HuH-7.5 (cell line): ENCODE data around the gene ADARB1.

Experiments used
- DNase-seq: peaks from one replicate; pipeline ENCODE4 v3.0.0; 2011; ENCODE audit warnings: low spot score

Gene ADARB1

DNA sequence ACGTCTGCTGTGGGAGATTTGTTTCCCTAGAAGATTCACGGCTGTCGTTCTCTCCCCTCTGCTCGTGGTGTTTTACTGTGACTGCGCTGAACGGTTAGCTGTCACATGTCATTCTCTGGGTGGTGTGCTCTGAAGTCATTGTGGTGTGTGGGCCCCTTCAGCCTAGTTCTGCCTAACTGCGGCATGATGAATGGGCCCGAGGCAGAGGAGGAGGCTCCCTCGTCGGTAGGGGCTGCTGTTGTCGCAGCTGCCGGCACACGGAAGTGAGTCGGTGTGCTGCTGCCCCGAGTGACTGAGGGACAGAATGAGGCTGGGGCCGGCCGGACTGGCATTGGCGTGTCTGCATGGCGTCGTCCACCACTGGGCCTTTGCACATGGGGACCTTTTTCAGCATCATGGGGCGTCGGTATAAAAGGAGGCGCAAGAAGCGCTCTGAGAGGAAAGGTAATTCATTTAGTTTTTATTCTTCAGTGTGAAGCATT lies 77.9 kb downstream of the ADARB1 start:
- DNase-seq = no peak

DNA sequence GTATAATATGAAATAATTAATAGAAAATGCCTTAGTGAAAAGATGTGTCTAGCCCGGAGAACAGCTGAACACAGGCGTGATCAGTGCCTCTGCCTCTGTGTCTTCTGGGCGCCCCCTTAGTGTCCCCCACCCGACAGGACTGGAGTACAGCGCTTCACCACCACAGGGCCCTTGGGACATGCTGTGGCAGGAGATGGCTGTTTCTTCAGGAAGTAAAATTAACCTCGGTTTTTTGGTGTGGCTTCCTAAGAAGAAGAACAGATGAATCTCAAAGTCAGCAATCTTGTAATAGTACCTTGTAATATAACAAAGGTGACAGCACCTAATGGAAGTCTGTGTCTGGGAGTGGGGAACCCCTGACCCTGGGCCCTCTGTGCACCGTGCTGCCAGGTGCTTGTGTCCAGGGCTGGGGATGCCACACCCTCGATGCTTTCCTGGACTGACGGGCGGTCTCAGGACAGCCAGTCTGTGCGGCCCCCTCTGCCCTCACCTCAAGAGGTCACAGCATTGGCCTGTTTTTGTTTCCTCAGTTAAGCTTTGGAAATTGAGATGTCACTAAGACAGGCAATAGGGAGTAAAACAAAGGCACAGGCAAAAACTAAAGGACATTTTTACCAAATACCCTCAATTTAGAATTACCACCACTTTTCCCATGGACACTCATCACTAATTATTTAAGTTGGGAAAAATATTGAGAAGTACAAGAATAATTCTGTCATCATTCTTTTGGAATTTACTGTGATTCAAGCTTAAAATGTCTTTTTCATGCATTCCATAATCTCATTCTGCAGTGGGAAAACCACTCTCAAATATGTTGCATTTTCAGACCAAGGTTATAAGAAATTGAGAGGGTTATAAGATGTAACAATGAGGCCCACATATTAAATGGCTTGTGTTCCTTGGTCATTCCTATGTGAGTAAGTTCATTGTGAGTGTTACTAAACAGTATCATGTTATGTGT lies 79.3 kb downstream of the ADARB1 start:
- no peak for DNase-seq

DNA sequence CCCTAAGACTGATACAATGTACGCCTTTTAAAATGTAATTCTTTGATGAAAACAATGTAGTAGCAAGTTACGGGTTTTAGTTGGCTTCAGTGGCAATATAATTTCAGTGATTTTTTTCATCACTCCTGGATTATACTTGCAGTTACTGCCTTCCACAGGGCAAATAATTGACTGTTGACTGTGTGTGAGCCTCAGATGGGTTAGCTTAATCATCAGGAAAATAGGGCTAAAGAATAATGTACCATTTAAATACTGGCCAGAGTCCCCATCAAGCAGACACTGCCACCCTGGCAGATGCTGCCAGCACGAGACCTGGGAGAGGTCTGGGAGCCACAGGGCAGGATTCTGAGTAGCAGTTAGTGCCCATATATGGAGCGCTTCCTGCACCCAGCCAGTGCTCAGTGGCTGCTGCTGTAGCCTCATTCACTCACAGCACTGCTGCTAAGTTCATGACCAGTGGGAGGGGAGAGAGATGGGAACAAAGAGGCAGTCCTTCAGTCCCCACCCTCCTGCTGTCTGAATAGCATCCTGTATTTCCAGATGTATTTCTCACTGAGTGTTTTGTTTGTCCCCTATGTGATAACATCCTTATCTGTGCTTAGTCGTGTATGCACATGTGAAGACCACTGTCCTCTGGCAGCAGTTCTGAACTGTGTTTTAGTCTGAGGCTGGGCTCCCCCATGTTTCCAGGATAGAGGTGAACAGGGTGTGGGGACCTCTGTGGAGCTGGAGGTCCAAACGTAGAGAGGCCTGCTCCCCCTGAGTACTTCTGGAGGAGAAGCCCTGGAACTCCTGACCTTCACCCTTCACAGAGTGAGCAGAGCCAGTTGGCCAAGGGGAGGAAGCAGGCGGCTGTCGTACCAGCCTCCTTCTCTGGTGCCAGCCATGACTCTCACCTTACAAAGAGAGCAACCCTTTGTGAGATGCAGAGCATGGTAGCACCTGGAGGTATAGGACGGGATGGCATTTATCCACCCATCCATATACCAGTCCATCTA lies 80.4 kb downstream of the ADARB1 start:
- DNase-seq = no peak

- no peak for DNase-seq
These were observed 81.5 kb downstream of the ADARB1 start for GRCh38 chr21:45155910-45156309.

DNA sequence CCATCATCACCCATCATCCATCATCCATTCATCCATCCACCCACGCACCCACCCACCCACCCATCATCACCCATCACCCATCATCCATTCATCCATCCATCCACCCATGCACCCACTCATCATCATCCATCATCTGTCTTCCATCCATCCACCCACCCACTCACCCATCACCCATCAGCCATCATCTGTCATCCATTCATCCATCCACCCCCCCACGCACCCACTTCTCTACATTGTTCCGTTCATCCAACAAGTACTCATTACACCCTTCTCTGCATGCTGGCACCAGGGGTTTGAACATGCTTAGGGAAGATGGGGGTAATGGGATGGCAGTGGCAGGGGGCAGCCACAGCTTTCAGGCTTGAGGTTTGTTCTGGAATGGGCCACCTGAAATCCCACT lies 82.1 kb downstream of the ADARB1 start:
- no peak for DNase-seq

GRCh38 chr21:45157932-45158331 lies 83.6 kb downstream of the ADARB1 start:
- no peak for DNase-seq

- DNase-seq = no peak
These were observed 84.4 kb downstream of the ADARB1 start for GRCh38 chr21:45158491-45159423.

- DNase-seq = no peak
These were observed 85.8 kb downstream of the ADARB1 start for GRCh38 chr21:45160198-45160597.

DNA sequence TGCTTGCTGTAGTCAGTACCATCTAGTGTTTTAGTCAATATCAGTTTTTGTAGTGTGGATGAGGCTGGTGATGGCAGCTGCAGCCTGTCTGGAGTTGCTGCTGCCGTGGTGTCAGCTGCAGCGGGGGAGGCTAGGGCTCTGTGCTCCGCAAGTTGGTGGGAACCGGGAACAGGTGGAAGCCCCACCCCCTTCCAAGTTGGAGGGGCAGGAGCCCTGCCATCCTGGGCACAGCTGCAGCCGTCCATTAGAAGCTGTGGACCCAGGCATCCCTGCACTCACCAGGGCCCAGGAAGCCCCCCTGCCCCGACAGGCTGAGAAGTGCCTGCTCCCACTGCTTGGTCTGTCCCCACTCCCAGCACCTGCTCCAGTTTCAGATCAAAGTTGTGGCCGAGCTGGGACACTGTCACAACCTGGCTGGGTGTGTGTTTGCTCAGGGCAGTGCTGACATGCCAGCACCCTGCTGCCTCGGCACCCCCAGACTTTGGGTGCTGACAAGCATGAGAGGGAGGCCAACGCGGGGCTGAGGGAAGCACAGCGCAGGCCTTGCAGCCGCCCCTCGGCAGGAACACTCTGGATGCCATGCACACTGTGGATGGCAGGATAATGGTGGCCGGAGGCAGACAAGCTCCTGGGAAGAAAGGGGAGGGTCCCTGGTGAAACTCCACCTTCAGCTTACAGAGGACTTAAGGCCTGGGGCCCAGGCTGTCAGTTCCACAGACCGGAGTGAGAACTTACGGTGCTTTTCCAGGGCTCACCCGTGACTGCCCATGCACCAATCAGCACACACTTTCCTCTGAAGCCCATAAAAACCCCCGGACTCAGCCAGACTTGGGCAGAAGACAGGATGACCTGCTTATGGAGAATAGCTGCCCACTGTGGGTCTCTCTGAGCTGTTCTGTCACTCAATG lies 86.9 kb downstream of the ADARB1 start:
- no peak for DNase-seq

- no peak for DNase-seq
These were observed 87.7 kb downstream of the ADARB1 start for GRCh38 chr21:45162115-45162514.

- no peak for DNase-seq
These were observed 88.4 kb downstream of the ADARB1 start for GRCh38 chr21:45162809-45163208.

DNA sequence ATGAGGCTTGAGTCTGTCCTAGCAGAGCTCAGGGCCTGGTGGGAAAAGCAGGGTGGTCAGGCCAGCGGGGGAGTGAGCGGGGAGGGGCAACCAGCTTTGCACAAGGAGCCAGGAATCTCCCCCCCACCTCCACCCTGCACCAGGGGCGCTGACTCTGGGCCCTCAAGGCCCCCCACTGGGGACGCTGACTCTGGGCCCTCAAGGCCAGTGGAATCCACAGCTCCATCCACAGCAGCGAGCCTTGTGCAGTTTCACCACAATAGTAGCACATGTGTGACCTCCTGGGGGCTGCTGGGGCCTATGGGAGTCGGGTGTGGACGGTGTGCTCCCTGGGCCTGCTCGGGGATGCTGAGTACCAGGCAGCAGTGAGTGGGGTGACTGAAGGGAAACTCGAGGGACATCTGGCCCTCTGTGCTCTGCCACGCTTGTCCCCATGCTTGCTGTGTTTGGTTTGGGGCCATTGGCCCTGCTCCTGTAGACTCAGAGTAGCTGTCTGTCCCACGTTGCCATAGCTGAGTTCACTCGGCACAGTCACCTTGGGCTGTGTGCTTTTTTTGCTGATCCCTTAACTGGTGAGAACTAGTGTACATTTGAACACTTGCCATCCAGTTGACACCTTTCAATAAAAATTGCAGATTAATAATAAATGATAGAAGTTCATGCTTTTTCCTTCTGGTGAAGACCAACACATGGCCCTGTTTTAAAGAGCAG lies 89.2 kb downstream of the ADARB1 start:
- DNase-seq = no peak

GRCh38 chr21:45164124-45164511 lies 89.7 kb downstream of the ADARB1 start:
- DNase-seq = no peak

DNA sequence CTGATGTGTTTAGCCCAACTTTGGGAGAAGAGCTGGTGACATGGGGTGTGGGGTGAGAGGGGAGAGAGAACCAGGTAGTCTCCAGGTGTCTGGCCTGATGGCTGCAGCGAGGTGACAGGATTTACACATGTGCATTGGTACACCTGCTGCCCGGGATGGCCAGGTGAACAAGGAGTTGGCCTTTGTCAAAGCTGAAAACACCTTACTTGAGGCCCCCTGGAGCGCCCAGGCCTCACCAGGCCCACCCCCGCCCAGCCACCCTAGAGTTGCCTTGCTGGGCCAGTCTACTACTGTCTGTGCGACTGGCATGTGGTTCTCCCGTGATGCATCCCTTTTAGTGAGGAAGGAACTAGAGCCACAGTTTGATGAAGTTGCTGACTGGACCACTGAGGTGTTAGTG lies 90.5 kb downstream of the ADARB1 start:
- DNase-seq = no peak

GRCh38 chr21:45166931-45167330 lies 92.6 kb downstream of the ADARB1 start:
- no peak for DNase-seq

GRCh38 chr21:45167796-45168222 lies 93.4 kb downstream of the ADARB1 start:
- DNase-seq = no peak

- no peak for DNase-seq
These were observed 94.1 kb downstream of the ADARB1 start for GRCh38 chr21:45168522-45168921.

DNA sequence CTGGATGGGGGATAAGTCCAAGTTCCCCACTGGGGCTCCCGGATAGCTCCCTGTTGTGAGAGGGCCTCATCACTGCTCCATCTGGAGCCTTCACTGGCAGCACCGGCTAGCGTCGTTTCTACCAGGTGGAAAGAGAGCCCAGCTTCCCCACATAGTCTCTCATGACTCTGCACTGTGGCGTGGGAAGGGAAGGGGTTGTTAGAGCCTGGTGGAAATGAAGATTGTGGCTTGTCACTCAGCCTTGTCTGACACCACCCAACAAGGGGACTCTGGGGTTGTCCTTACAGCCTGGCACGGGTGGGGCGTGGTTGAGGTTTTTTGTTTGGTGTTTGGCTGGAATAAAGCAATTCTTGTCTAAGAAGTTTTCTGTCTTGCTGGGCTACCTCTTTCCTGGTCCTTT lies 94.6 kb downstream of the ADARB1 start:
- no peak for DNase-seq

DNA sequence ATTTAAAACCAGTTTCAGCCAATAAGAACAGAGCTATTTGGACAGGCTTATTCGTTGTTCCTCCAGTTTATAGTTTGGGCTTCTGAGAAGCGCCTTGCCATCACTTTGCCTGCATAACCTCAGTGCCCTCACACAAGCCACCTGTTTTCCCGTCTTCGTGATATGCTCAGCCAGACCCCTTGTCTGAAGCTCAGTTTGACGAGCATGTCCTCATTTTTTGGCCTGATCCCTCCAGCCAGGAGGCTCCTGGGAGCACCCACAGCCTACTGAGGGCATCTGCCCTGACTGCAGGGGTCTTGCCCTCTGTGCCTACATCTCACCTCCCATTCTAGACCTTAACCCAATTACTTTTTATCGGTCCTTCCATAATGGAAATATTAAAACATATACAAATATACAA lies 95.3 kb downstream of the ADARB1 start:
- no peak for DNase-seq

- DNase-seq = no peak
These were observed 96.6 kb downstream of the ADARB1 start for GRCh38 chr21:45170987-45171386.
